Trophoblast cell (in vitro differentiated cells and primary cell): ENCODE results near the gene PDCD2L.
"Not testable (repeated sequence)": the region's sequence is repeated elsewhere in the genome, so short reads cannot be mapped to it uniquely, and the experiment has no call there.

Source experiments
- DNase-seq, 2 donors: peaks; one replicate each; pipeline ENCODE4 v3.0.0-alpha.2; 2016
- H2AFZ ChIP-seq: 2 replicates; pipeline ENCODE4 v1.6.1; 2013; ENCODE audit warnings: low read length, moderate library complexity, mild to moderate bottlenecking; ENCODE audit not compliant: insufficient read depth, poor library complexity
- H2AK5ac ChIP-seq: 2 replicates; pipeline ENCODE4 v1.6.1; 2013; ENCODE audit warnings: mild to moderate bottlenecking, low read length
- H2BK120ac ChIP-seq: 2 replicates; pipeline ENCODE4 v1.6.1; 2013; ENCODE audit warnings: low read length, mild to moderate bottlenecking, moderate library complexity; ENCODE audit not compliant: insufficient read depth, poor library complexity
- H2BK12ac ChIP-seq: 2 replicates; pipeline ENCODE4 v1.6.1; 2013; ENCODE audit warnings: mild to moderate bottlenecking, low read length, moderate library complexity
- H2BK5ac ChIP-seq: 2 replicates; pipeline ENCODE4 v1.6.1; 2013; ENCODE audit warnings: low read length, low read depth, moderate library complexity, mild to moderate bottlenecking; ENCODE audit not compliant: poor library complexity
- H3K14ac ChIP-seq: 2 replicates; pipeline ENCODE4 v1.6.1; 2013; ENCODE audit warnings: mild to moderate bottlenecking, low read length
- H3K18ac ChIP-seq: 2 replicates; pipeline ENCODE4 v1.6.1; 2013; ENCODE audit warnings: mild to moderate bottlenecking, low read length
- H3K23ac ChIP-seq: 2 replicates; pipeline ENCODE4 v1.6.1; 2013; ENCODE audit warnings: low read length
- H3K27ac ChIP-seq: 2 replicates; pipeline ENCODE4 v1.5.1; 2013; ENCODE audit warnings: low read depth, mild to moderate bottlenecking, inconsistent platforms, low read length, moderate library complexity
- H3K27me3 ChIP-seq: 2 replicates; pipeline ENCODE4 v1.6.1; 2013; ENCODE audit warnings: inconsistent platforms, mild to moderate bottlenecking, low read length, moderate library complexity; ENCODE audit not compliant: insufficient read depth
- H3K36me3 ChIP-seq, 2 experiments: 1 replicate in 1 of 2; 2 replicates in 1 of 2; pipeline ENCODE4 v1.6.1; 2013; ENCODE audit warnings: low read length in 2 of 2, mild to moderate bottlenecking in 2 of 2, moderate library complexity in 1 of 2; ENCODE audit not compliant: insufficient read depth in 2 of 2, control insufficient read depth in 1 of 2
- H3K4ac ChIP-seq: 2 replicates; pipeline ENCODE4 v1.6.1; 2013; ENCODE audit warnings: low read depth, mild to moderate bottlenecking, low read length, moderate library complexity
- H3K4me1 ChIP-seq, 2 experiments: 1 replicate in 1 of 2; 2 replicates in 1 of 2; pipeline ENCODE4 v1.6.1; 2013; ENCODE audit warnings: low read length in 2 of 2, mild to moderate bottlenecking in 2 of 2, moderate library complexity in 1 of 2; ENCODE audit not compliant: insufficient read depth in 2 of 2, control insufficient read depth in 1 of 2
- H3K4me2 ChIP-seq: 2 replicates; pipeline ENCODE4 v1.6.1; 2013; ENCODE audit warnings: inconsistent platforms, mild to moderate bottlenecking, low read length, moderate library complexity
- H3K4me3 ChIP-seq: 2 replicates; pipeline ENCODE4 v1.5.1; 2013; ENCODE audit warnings: mild to moderate bottlenecking, low read depth, low read length, inconsistent platforms
- H3K79me1 ChIP-seq: one replicate; pipeline ENCODE4 v1.6.1; 2013; ENCODE audit warnings: low read length
- H3K79me2 ChIP-seq: 2 replicates; pipeline ENCODE4 v1.6.1; 2013; ENCODE audit warnings: low read length, mild to moderate bottlenecking; ENCODE audit not compliant: control insufficient read depth, insufficient read depth, poor library complexity
- H3K9ac ChIP-seq: 2 replicates; pipeline ENCODE4 v1.6.1; 2013; ENCODE audit warnings: mild to moderate bottlenecking, low read length
- H3K9me3 ChIP-seq: 2 replicates; pipeline ENCODE4 v1.6.1; 2013; ENCODE audit warnings: low read depth, mild to moderate bottlenecking, control low read depth, inconsistent platforms, low read length; ENCODE audit not compliant: insufficient read depth
- H4K12ac ChIP-seq: 2 replicates; pipeline ENCODE4 v1.6.1; 2013; ENCODE audit warnings: low read depth, mild to moderate bottlenecking, low read length, moderate library complexity
- H4K8ac ChIP-seq: 2 replicates; pipeline ENCODE4 v1.6.1; 2013; ENCODE audit warnings: low read depth, mild to moderate bottlenecking, low read length, moderate library complexity
- H4K91ac ChIP-seq: one replicate; pipeline ENCODE4 v1.6.1; 2013; ENCODE audit warnings: low read depth, mild to moderate bottlenecking, low read length, moderate library complexity
- WGBS: extraction: QIAGEN DNeasy Blood & Tissue Kit; methylation state at CpG from one replicate; pipeline ENCODE4 v1.1.7; 2013; ENCODE audit warnings: missing lambda C conversion rate; ENCODE audit not compliant: insufficient read length, insufficient coverage; ENCODE audit errors: extremely low coverage; 5-methylcytosine and 5-hydroxymethylcytosine counted together

Gene PDCD2L

GRCh38 chr19:34469026-34469425 is 64.8 kb downstream of the PDCD2L start:
- not testable (repeated sequence) for H2BK120ac ChIP-seq, H3K9ac ChIP-seq, H3K27ac ChIP-seq, DNase-seq, H3K4me2 ChIP-seq, H3K9me3 ChIP-seq, H3K27me3 ChIP-seq, H3K4ac ChIP-seq, H3K79me1 ChIP-seq, H4K91ac ChIP-seq, H2AK5ac ChIP-seq, H4K8ac ChIP-seq, H3K4me1 ChIP-seq, H2BK12ac ChIP-seq, H2BK5ac ChIP-seq, H3K4me3 ChIP-seq, H4K12ac ChIP-seq, H3K18ac ChIP-seq, H3K14ac ChIP-seq, H3K23ac ChIP-seq, H3K79me2 ChIP-seq, H2AFZ ChIP-seq
- WGBS, result no CpG with 5 or more reads among the region's 5 CpGs
- peaks cover 39 to 55% of the 10 kb centered on the region in 2 experiments for H3K36me3 ChIP-seq

- Histone ChIP-seq H4K12ac (no peak overlapping the region), H3K18ac (no peak overlapping the region), H2BK120ac (no peak overlapping the region), H2AK5ac (no peak overlapping the region), H2BK12ac (no peak overlapping the region), H3K79me1 (peaks cover 2% of the 10 kb centered on the region), H4K8ac (no peak overlapping the region), H3K27ac (no peak overlapping the region), H3K4me1 (peaks cover 4% of the 10 kb centered on the region in 2 experiments), H3K4me2 (no peak overlapping the region), H3K4ac (no peak overlapping the region), H3K79me2 (no peaks in the 10 kb centered on the region), H3K14ac (no peak overlapping the region), H3K4me3 (no peak overlapping the region), H3K27me3 (no peaks in the 10 kb centered on the region), H2BK5ac (no peak overlapping the region), H2AFZ (no peak overlapping the region), H3K9ac (no peak overlapping the region), H3K36me3 (peaks cover 21 to 34% of the 10 kb centered on the region in 2 experiments), H3K9me3 (no peaks in the 10 kb centered on the region), H4K91ac (no peak overlapping the region), H3K23ac (no peak overlapping the region)
- no CpG with 5 or more reads among the region's 8 CpGs for WGBS
- DNase-seq, result no peak
These were observed 67.9 kb downstream of the PDCD2L start for GRCh38 chr19:34471906-34472700.

GRCh38 chr19:34474233-34474989 is 70.2 kb downstream of the PDCD2L start:
- WGBS, result no CpG with 5 or more reads among the region's 4 CpGs
- no peak overlapping the region for H2BK120ac ChIP-seq
- peaks cover 1% of the 10 kb centered on the region for H3K9me3 ChIP-seq
- H3K18ac ChIP-seq, result no peak overlapping the region
- H2AFZ ChIP-seq, result no peak overlapping the region
- no peak overlapping the region for H3K27ac ChIP-seq
- no peak overlapping the region for H4K8ac ChIP-seq
- no peaks in the 10 kb centered on the region for H3K79me2 ChIP-seq
- no peak overlapping the region for H4K12ac ChIP-seq
- no peak for DNase-seq
- no peaks in the 10 kb centered on the region for H3K27me3 ChIP-seq
- peaks cover 2% of the 10 kb centered on the region for H3K79me1 ChIP-seq
- H2AK5ac ChIP-seq, result no peak overlapping the region
- H3K4ac ChIP-seq, result no peak overlapping the region
- H3K4me1 ChIP-seq, result peaks cover 4% of the 10 kb centered on the region in 2 experiments
- no peak overlapping the region for H3K14ac ChIP-seq
- no peak overlapping the region for H4K91ac ChIP-seq
- H3K9ac ChIP-seq, result no peak overlapping the region
- no peak overlapping the region for H2BK5ac ChIP-seq
- no peak overlapping the region for H2BK12ac ChIP-seq
- H3K23ac ChIP-seq, result no peak overlapping the region
- no peak overlapping the region for H3K4me2 ChIP-seq
- H3K4me3 ChIP-seq, result no peak overlapping the region
- H3K36me3 ChIP-seq, result peaks cover 16 to 26% of the 10 kb centered on the region in 2 experiments

- H3K14ac ChIP-seq, result no peak overlapping the region
- no peak overlapping the region for H3K27ac ChIP-seq
- no peak overlapping the region for H3K23ac ChIP-seq
- peaks cover 4% of the 10 kb centered on the region in 2 experiments for H3K4me1 ChIP-seq
- H4K12ac ChIP-seq, result no peak overlapping the region
- no peak overlapping the region for H2AK5ac ChIP-seq
- H3K79me1 ChIP-seq, result peaks cover 2% of the 10 kb centered on the region
- H3K79me2 ChIP-seq, result no peaks in the 10 kb centered on the region
- H3K27me3 ChIP-seq, result no peaks in the 10 kb centered on the region
- no peak overlapping the region for H3K4me2 ChIP-seq
- DNase-seq, result peak; percentile 44 to 90
- no peak overlapping the region for H2BK120ac ChIP-seq
- peaks cover 14 to 23% of the 10 kb centered on the region in 2 experiments for H3K36me3 ChIP-seq
- WGBS, result no CpG with 5 or more reads among the region's 9 CpGs
- H3K9ac ChIP-seq, result no peak overlapping the region
- peaks cover 2% of the 10 kb centered on the region for H3K9me3 ChIP-seq
- peak overlapping the region; percentile 18 for H2BK12ac ChIP-seq
- no peak overlapping the region for H2BK5ac ChIP-seq
- H2AFZ ChIP-seq, result no peak overlapping the region
- H3K4ac ChIP-seq, result no peak overlapping the region
- no peak overlapping the region for H4K91ac ChIP-seq
- H3K18ac ChIP-seq, result no peak overlapping the region
- H4K8ac ChIP-seq, result no peak overlapping the region
- no peak overlapping the region for H3K4me3 ChIP-seq
These were observed 71.1 kb downstream of the PDCD2L start for GRCh38 chr19:34475026-34475974.
